KMS-11 (cell line): ENCODE data around the gene TULP4.

Experiments used
- H2AFZ ChIP-seq: fragments of 200-600 bp; sonication (generic); 2 replicates; pipeline ENCODE4 v1.6.1; 2016; ENCODE audit warnings: antibody characterized with exemption, mixed run types, low read depth
- H3K27ac ChIP-seq: fragments of 200-600 bp; sonication (generic); 2 replicates; pipeline ENCODE4 v1.6.1; 2016; ENCODE audit warnings: mild to moderate bottlenecking, mixed run types
- H3K27me3 ChIP-seq: fragments of 200-600 bp; sonication (generic); 2 replicates; pipeline ENCODE4 v1.6.1; 2017; ENCODE audit warnings: mild to moderate bottlenecking, low read depth, mixed run types, moderate library complexity; ENCODE audit not compliant: insufficient read depth
- H3K36me3 ChIP-seq: fragments of 200-600 bp; sonication (generic); 2 replicates; pipeline ENCODE4 v1.6.1; 2017; ENCODE audit warnings: mild to moderate bottlenecking, mixed run types; ENCODE audit not compliant: insufficient read depth
- H3K4me1 ChIP-seq: fragments of 200-600 bp; sonication (generic); 2 replicates; pipeline ENCODE4 v1.6.1; 2016; ENCODE audit warnings: mild to moderate bottlenecking, low read depth, mixed run types; ENCODE audit not compliant: poor library complexity, severe bottlenecking
- H3K4me2 ChIP-seq: fragments of 200-600 bp; sonication (generic); 2 replicates; pipeline ENCODE4 v1.7.0; 2016; ENCODE audit warnings: mild to moderate bottlenecking, mixed run types
- H3K4me3 ChIP-seq: fragments of 200-600 bp; sonication (generic); IDR thresholded peaks from 2 replicates; pipeline ENCODE4 v1.6.1; 2017; ENCODE audit warnings: low read depth, low read length, mixed read lengths; ENCODE audit not compliant: insufficient read depth
- H3K79me2 ChIP-seq: fragments of 200-600 bp; sonication (generic); 2 replicates; pipeline ENCODE4 v1.6.1; 2016; ENCODE audit warnings: low read depth, mixed run types; ENCODE audit not compliant: insufficient read depth
- H3K9ac ChIP-seq: fragments of 200-600 bp; sonication (generic); 2 replicates; pipeline ENCODE4 v1.6.1; 2016; ENCODE audit warnings: mild to moderate bottlenecking, mixed run types
- H4K20me1 ChIP-seq: fragments of 200-600 bp; sonication (generic); 2 replicates; pipeline ENCODE4 v1.6.1; 2016; ENCODE audit warnings: mild to moderate bottlenecking, mixed run types; ENCODE audit not compliant: insufficient read depth
- CTCF ChIP-seq: fragments of 200-600 bp; sonication (generic); conservative IDR thresholded peaks from 2 replicates; pipeline ENCODE4 v1.6.1; 2017; ENCODE audit warnings: low read depth, mild to moderate bottlenecking, antibody characterized with exemption, low read length, moderate library complexity, mixed read lengths

TULP4 gene

DNA sequence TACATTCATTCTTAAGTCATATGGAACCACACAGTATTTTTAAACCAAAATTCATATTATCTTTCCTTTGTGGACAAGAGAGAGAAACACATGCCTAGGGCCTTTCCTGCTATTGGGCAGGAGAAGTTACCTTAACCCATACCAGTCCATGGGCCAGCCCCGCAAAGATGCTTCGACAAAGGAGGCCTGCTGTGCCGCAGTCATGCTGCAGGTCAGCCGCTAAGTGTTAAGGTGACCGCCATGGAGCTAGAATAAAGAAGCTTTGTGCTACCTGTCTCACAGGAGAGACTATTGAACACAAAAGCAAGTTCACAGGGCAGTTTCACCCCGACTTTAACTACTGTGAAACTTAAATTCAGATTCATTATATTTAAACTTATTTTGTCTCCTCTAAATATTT is 185.4 kb downstream of the TULP4 start:
- Histone ChIP-seq H3K4me1 (no peaks in the 10 kb centered on the region), H3K36me3 (no peaks in the 10 kb centered on the region), H3K27ac (no peak overlapping the region), H3K4me2 (no peak overlapping the region), H4K20me1 (no peaks in the 10 kb centered on the region), H3K9ac (no peak overlapping the region), H3K4me3 (no peak overlapping the region), H2AFZ (no peak overlapping the region), H3K79me2 (no peaks in the 10 kb centered on the region), H3K27me3 (no peaks in the 10 kb centered on the region)
- no peak for TF ChIP-seq CTCF

GRCh38 chr6:158498362-158498761 is 186.1 kb downstream of the TULP4 start:
- no peaks in the 10 kb centered on the region for H3K4me1 ChIP-seq
- H3K79me2 ChIP-seq: no peaks in the 10 kb centered on the region
- no peak for TF ChIP-seq CTCF
- H3K4me2 ChIP-seq: no peak overlapping the region
- H3K36me3 ChIP-seq: no peaks in the 10 kb centered on the region
- H2AFZ ChIP-seq: no peak overlapping the region
- H3K4me3 ChIP-seq: no peak overlapping the region
- no peaks in the 10 kb centered on the region for H4K20me1 ChIP-seq
- H3K27ac ChIP-seq: no peak overlapping the region
- H3K9ac ChIP-seq: no peak overlapping the region
- H3K27me3 ChIP-seq: no peaks in the 10 kb centered on the region

DNA sequence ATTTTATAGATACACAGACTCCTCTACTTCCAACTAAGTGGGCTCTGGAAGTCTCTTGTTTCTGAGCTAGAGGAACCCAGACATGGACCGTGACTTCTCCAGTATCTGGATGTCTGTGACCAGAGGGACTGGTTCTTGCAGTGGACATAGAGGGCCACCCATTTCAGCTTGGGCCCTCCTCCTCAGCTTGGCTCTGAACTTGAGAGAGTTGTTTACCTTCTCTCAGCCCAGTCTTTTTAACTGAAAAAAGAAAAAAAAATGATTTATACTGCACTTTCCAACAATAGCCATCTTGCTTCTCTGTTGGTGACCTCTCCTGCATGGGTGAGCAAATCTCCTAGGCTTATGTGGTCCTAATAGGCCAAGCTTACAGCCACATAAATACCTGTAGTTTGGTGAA is 187.3 kb downstream of the TULP4 start:
- Histone ChIP-seq H3K27ac (no peak overlapping the region), H3K9ac (no peak overlapping the region), H3K4me3 (no peak overlapping the region), H2AFZ (no peak overlapping the region), H3K4me1 (no peaks in the 10 kb centered on the region), H4K20me1 (no peaks in the 10 kb centered on the region), H3K79me2 (no peaks in the 10 kb centered on the region), H3K36me3 (no peaks in the 10 kb centered on the region), H3K27me3 (no peaks in the 10 kb centered on the region), H3K4me2 (no peak overlapping the region)
- no peak for TF ChIP-seq CTCF

GRCh38 chr6:158500016-158500735 is 187.9 kb downstream of the TULP4 start:
- Histone ChIP-seq H3K4me1 (no peaks in the 10 kb centered on the region), H3K79me2 (no peaks in the 10 kb centered on the region), H3K4me2 (no peak overlapping the region), H3K9ac (no peak overlapping the region), H3K4me3 (no peak overlapping the region), H3K27ac (no peak overlapping the region), H4K20me1 (no peaks in the 10 kb centered on the region), H3K36me3 (no peaks in the 10 kb centered on the region), H3K27me3 (no peaks in the 10 kb centered on the region), H2AFZ (no peak overlapping the region)
- no peak for TF ChIP-seq CTCF
